Activated naive CD4-positive, alpha-beta T cell treated with Interleukin-2 at 50 U/mL for 16 hours (primary cell): ENCODE measurements around the gene NR2C2AP.
A peak's percentile ranks its signal among the peaks of the same experiment; 100 is the strongest.

Experiments used
- DNase-seq: peaks from one replicate; pipeline ENCODE4 v3.0.0-alpha.2; 2020

Gene NR2C2AP

GRCh38 chr19:19214159-19214490, 10.9 kb upstream of the NR2C2AP start:
- DNase-seq, result no peak

DNA sequence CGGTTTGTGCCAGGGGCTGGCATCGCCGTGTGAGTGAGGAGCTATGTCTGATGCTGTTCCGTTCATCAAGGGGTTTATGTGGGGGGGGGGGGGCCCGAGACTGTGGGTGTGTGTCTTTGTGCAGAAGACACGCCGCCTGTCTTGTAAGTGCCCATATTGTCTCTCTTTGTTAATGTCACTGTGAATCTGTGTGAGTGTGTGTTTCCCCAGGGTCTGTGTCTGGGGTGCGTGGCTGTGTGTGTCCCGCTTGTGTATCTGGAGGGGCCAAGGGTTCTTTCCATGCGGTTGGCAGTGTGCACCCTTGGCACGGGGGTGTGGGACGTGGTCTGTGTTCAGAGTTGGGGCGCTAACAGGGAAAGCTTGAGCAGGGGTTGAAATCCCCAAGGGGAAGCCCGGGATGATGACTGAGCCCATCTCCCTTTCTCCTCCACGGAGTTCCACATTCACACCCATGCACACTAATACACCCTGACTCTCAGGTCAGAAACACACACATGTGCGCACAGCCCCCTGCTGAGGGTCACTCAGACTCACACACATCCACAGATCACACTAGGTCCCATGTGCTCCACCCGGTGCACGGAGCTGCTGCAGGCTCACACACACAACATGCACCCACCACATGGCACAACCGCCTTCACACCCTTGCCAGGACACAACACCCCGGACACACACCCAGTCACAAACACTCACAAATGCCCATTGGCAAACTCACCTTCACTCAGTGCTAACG, 10.4 kb upstream of the NR2C2AP start:
- DNase-seq, result no peak

DNA sequence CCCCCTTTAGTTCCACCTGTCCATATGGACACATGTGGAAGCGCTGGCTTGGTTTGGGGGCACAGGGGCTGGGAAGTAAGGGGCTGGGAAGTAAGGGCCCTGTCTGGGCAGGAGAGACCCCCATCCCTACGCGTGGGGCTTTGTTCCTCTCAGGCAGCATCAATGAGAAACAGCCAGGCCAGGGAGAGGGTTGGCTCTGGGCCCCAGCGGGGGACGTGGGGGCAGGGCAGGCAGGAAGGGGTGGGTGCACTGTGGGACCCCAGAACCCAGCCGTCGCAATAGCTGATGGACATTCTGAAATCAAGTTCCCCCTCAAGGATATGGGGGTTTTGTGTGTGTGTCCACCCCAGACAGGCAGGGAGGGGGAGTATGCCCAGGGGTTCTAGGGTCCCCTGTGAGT, 9.7 kb upstream of the NR2C2AP start:
- no peak for DNase-seq

DNA sequence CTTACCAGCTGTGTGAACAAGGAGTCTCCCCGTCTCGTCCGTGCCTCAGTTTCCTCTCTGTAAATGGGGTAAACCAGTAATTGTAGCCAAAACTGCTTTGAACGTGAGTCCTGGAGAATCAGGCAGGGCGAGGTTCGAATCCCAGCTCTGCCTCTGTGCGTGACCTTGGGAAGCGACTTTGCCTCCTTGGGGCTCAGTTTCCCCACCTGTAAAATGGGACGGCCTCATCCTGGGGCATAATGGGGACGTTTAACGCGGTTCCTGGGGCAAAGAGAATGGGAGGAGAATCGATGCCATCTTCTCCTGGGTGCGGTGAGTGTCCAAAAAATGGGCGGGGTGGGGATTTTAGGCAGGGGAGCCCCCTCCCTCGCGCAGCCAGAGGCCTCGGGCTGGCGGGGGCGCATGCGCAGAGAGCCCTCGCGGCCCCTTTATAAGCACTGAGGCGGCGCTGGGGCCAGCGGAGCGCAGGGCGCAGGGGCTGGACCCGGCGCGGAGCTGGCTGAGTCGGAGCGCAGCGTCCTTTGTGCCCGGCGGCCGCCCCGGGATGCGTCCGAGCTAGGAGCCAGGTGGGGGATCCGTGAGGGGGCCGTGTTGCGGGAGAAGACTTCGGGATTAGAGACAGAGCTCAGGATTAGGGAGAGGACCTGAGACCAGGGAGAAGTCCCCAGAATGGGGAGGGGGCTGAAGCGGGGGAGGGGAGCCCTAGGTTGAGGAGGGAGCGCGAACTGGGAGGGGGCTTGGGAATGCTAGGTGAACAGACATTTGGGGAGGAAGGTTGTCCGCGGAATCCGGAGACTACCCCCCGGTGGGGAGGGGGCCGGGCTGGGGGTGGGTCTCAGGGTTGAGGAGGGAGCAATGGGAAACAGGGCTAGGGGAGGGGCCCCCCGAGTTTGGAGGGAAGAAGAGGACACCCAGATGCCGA, 8.5 kb upstream of the NR2C2AP start, which contains the start of gene NCAN:
Gene NCAN, plus strand, starts transcription at position 460 of the 922 bp plus-strand sequence. CDS start 4,996 bp downstream, outside the sequence.
- DNase-seq, result no peak

- no peak for DNase-seq
Observed at GRCh38 chr19:19209372-19209771, 6.2 kb upstream of the NR2C2AP start.

DNA sequence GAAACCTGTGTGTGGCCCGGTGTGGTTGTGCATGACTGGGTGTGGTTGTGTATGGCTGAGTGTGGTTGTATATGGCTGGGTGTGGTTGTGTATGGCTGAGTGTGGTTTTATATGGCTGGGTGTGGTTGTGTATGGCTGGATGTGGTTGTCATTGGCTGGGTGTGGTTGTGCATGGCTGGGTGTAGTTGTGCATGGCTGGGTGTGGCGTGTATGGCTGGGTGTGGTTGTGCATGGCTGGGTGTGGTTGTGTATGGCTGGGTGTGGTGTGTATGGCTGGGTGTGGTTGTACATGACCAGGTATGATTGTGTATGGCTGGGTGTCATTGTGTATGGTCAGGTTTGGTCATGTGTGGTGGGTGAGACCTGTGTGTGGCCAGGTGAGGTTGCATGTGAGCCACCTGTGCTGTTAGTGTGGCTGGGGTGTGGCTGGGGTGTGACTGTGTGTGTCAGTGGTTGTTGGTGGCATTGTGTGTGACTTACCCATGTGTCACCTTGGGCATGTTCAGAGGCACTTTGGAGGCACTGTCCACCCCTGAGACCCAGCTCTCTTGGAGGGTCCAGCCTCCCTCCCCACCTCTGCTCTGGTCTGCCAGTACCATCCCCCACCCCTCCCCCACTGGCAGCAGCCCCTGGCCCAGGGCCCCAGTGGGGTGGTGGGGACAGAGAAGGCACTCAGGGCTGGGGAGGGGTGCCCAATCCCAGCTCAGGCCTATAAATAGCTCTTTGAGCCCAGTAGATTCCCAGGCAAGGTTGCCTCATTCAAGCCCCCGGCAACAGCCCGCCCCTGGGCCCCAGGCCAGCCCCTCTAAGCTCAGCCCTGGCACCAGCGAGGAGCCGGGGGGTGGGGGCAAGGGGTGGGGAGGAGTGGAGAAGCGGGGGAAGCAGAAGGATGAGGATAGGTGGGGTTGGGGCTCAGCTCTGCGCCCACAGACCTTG, 4.7 kb upstream of the NR2C2AP start:
- DNase-seq, result no peak

DNA sequence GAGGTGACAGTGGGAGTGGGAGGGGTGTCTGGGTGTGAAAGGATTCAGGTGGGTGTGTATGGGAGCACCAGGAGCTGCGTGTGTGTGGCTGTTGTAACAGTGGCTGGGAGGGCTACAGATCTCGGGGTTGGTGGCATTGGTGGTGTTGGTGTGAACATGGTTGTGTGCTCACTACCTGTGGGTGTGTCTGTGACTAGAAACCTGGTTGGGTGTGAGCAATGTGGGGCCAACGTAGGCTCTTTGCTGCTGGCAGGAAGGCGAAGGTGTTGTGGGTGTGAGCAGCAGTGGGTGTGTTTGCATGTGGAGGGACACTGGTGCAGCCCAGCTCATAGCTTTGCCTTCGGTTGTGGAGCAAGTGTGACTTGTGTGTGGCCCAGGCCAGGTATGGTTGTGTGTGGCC, 3.7 kb upstream of the NR2C2AP start:
- no peak for DNase-seq

GRCh38 chr19:19205416-19206410, 2.5 kb upstream of the NR2C2AP start:
- no peak for DNase-seq

DNA sequence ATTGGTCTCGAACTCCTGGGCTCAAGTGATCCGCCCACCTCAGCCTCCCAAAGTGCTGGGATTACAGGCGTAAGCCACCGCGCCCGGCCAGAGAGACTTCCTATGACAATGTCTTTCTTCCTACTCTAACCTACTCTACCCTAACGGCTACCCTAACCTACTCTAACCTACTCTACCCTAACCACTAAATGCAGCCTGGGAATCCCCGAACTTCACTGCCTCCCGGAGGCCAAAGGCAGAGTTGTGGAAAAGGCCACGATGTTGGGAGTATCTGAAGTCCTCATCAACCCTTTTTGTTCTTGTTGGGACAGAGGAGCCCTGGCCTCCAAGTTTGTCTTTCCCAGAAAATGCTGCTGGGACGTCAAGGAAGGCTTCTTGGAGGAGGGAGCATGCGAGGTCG, 967 bp upstream of the NR2C2AP start:
- DNase-seq, result no peak

DNA sequence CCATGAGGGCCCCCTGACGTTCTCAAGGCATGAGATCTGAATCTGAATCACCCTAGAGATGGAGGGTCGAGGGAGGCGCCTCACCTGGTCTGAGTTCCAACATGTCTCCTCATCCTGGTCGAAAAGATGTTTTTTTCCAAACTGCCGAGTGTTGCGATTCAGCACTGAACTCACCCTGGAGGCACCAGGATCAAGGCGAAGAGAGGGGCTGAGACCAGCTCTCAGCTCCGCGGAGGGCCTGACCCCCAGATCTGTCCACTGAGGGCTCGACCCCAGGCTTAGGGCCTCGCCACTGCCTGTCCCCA, 555 bp downstream of the NR2C2AP start:
- no peak for DNase-seq

DNA sequence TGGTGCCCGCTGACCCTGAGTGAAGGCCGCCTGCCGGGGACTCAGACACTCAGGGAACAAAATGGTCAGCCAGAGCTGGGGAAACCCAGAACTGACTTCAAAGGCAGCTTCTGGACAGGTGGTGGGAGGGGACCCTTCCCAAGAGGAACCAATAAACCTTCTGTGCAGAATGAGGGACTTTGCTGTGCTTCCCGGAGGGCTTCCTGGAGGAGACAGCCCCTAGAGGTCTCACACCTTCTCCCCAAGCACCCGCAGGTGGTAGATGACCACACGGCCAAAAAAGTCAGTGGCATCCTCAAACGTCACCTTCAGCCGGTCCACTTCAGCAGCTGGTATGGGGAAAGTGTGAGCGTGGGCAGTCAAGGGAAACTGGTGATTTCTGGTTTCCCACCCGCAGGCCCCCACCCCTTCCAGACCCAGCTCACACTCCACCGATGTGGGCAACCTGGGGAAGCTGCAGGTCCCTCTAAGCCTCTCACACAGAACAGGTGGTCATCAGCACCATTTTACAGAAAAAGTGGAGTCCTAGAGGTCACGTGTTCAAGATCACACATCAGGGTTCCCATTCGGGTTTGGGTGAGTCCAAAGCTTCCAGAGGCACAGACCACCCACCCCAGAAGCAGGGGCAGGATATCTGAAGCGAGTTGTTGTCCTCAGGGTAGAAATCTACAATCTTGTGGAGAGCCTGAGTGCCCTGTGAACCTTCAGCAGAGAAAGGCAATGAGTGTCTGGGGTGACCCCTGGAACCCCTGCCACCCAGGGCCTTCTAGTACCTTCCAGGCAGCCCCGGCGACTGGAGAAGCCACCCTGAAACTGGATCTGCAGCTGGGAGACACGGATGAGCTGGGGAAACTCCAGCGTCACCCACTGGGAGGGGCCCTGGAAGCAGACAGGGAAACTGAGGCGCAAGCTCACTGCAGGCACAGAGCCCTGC, 1.2 kb downstream of the NR2C2AP start:
- no peak for DNase-seq

DNA sequence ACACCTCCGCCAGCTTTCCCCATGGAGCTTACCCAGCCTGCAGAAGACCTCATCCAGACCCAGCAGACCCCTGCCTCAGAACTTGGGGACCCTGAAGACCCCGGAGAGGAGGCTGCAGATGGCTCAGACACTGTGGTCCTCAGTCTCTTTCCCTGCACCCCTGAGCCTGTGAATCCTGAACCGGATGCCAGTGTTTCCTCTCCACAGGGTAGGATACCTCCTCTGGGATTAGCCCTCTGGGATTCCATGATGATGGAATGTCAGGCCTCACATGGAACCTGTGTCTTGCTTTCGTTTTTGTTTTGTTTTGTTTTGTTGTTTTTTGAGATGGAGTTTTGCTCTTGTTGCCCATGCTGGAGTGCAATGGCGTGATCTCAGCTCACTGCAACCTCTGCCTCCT, 9.3 kb downstream of the NR2C2AP start:
- DNase-seq, result no peak

DNA sequence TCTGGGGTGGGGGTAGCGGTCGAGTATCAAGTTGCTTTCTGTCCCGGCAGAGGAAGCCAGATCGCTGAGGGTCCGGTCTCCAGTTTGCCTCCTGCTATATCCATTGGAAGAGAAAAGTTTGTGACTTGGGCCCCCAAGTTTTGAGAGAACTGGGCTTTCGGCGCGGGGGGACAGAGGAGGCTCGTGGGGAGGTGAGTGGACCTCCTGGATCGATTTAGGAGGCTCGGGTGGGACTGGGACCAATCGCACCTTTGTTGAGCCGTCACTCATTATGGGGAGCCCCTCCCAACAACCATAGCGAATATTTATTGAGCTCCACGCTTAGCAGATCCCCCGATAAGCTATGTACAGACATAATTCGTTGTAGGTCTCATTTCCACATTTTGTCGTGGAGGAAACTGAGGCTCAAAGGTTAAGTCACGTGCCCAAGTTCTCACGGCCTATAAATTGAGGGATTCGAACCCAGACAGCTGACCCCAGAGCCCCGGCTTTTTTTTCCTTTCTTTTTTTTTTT, 10.2 kb downstream of the NR2C2AP start:
- DNase-seq, result no peak

- peak; percentile 99 for DNase-seq
Observed at GRCh38 chr19:19192078-19192882, 10.9 kb downstream of the NR2C2AP start, which contains the start of the genes BORCS8 and RFXANK. BORCS8 (minus strand) TSS chr19:19192152; CDS start chr19:19192117, 35 bp downstream. RFXANK (plus strand) TSS chr19:19192258; CDS start chr19:19193947, 1,689 bp downstream.

GRCh38 chr19:19191768-19192077, 11.5 kb downstream of the NR2C2AP start:
- DNase-seq, result no peak

DNA sequence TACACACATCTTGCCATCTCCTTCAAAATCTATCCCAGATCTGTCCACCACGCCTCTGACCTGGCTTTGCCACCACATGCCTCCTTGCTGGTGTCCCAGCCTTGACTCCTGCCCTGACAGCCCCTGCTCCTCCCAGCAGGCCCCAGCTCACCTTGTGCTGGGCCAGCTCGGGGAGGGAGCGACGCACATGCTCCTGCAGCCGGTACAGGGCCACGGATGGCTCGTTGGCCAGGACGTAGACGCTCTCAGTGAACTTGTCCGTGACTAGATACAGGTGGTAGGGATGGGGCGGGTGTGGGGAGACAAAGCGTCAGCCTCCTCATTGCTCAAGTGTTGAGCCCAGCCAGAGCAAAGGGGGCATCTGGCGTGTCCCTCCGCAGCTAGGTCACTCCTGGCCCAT, 16.5 kb downstream of the NR2C2AP start:
- no peak for DNase-seq

GRCh38 chr19:19185853-19186740, 17.1 kb downstream of the NR2C2AP start:
- peak; percentile 69 for DNase-seq

GRCh38 chr19:19181488-19181998, 21.7 kb downstream of the NR2C2AP start:
- DNase-seq, result no peak
